Neural progenitor cell (in vitro differentiated cells): Measurements from ENCODE around the gene SLC25A42.

Experiments used
- EZH2 ChIP-seq: fragments of 200-600 bp; sonication (generic); IDR thresholded peaks from 2 replicates; pipeline ENCODE4 v1.6.1; 2017; ENCODE audit warnings: antibody characterized with exemption, mild to moderate bottlenecking, moderate library complexity
- EZH2phosphoT487 ChIP-seq: fragments of 200-600 bp; sonication (generic); IDR thresholded peaks from 2 replicates; pipeline ENCODE4 v1.6.1; 2017; ENCODE audit warnings: antibody characterized with exemption
- TF ChIP-seq, protein P1 (sequence below): fragments of 200-600 bp; sonication (generic); IDR thresholded peaks from 2 replicates; pipeline ENCODE4 v1.5.1; 2017; ENCODE audit warnings: antibody characterized with exemption, mild to moderate bottlenecking

- TF ChIP-seq, protein P1, sequence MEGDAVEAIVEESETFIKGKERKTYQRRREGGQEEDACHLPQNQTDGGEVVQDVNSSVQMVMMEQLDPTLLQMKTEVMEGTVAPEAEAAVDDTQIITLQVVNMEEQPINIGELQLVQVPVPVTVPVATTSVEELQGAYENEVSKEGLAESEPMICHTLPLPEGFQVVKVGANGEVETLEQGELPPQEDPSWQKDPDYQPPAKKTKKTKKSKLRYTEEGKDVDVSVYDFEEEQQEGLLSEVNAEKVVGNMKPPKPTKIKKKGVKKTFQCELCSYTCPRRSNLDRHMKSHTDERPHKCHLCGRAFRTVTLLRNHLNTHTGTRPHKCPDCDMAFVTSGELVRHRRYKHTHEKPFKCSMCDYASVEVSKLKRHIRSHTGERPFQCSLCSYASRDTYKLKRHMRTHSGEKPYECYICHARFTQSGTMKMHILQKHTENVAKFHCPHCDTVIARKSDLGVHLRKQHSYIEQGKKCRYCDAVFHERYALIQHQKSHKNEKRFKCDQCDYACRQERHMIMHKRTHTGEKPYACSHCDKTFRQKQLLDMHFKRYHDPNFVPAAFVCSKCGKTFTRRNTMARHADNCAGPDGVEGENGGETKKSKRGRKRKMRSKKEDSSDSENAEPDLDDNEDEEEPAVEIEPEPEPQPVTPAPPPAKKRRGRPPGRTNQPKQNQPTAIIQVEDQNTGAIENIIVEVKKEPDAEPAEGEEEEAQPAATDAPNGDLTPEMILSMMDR: no peak
- TF ChIP-seq EZH2 (no peak), EZH2phosphoT487 (no peak)
Observed at GRCh38 chr19:19133985-19134384, 70.2 kb downstream of the SLC25A42 start.
